Mesothelial cell of epicardium (in vitro differentiated cells): ENCODE measurements around the gene NPHS1. TPM values are rescaled to one million over a fixed set of nuclear protein-coding genes. Genes with fewer than 3 reads are reported as not detected.
A peak's percentile ranks its signal among the peaks of the same experiment; 100 is the strongest.
"Not testable (repeated sequence)": the region's sequence is repeated elsewhere in the genome, so short reads cannot be mapped to it uniquely, and the experiment has no call there.

ENCODE experiments used
- DNase-seq, 2 experiments: peaks; one replicate each; pipeline ENCODE4 v3.0.0; 2021; ENCODE audit warnings: low spot score in 2 of 2; ENCODE audit not compliant: unreplicated experiment in 2 of 2
- H3K27ac Mint-ChIP-seq: 2 replicates; pipeline ENCODE4 v1.8.0; 2021; ENCODE audit warnings: mixed read lengths
- H3K27me3 Mint-ChIP-seq: 2 replicates; pipeline ENCODE4 v1.8.0; 2021; ENCODE audit warnings: low read depth, mixed read lengths
- H3K36me3 Mint-ChIP-seq: 2 replicates; pipeline ENCODE4 v1.8.0; 2021; ENCODE audit warnings: mixed read lengths
- H3K4me1 Mint-ChIP-seq: 2 replicates; pipeline ENCODE4 v1.8.0; 2021; ENCODE audit warnings: mixed read lengths
- H3K4me3 Mint-ChIP-seq: 2 replicates; pipeline ENCODE4 v1.8.0; 2021; ENCODE audit warnings: mild to moderate bottlenecking, moderate library complexity, mixed read lengths
- H3K9me3 Mint-ChIP-seq: 2 replicates; pipeline ENCODE4 v1.8.0; 2021; ENCODE audit warnings: mixed read lengths
- CTCF ChIP-seq: fragments of 200-600 bp; sonication (generic); IDR thresholded peaks from one replicate; pipeline ENCODE4 v1.5.0; 2021; ENCODE audit warnings: antibody characterized with exemption; ENCODE audit not compliant: unreplicated experiment
- total RNA-seq: library from RNA; stranded (reverse); gene quantifications from 3 replicates; pipeline ENCODE4 v1.2.1, GENCODE V29; 2021

The NPHS1 gene
- total RNA-seq, 1 donor from 2014 or later, result 0.72 TPM

- peaks cover 34% of the 10 kb centered on the region for H3K27me3 Mint-ChIP-seq
- no peaks in the 10 kb centered on the region for H3K9me3 Mint-ChIP-seq
- peaks cover 16% of the 10 kb centered on the region for H3K36me3 Mint-ChIP-seq
- H3K4me1 Mint-ChIP-seq, result peaks cover 16% of the 10 kb centered on the region
- H3K4me3 Mint-ChIP-seq, result no peak overlapping the region
- H3K27ac Mint-ChIP-seq, result no peak overlapping the region
- TF ChIP-seq CTCF, result no peak
- no peak for DNase-seq
Observed at GRCh38 chr19:35872180-35872579, 19.9 kb upstream of the NPHS1 start.

- Mint-ChIP-seq H3K36me3 (peaks cover 12% of the 10 kb centered on the region), H3K27ac (no peak overlapping the region), H3K4me3 (no peak overlapping the region), H3K4me1 (peaks cover 16% of the 10 kb centered on the region), H3K9me3 (no peaks in the 10 kb centered on the region), H3K27me3 (peaks cover 37% of the 10 kb centered on the region)
- TF ChIP-seq CTCF, result no peak
- no peak for DNase-seq
Observed at GRCh38 chr19:35871611-35872010, 19.3 kb upstream of the NPHS1 start.

GRCh38 chr19:35870798-35871197 lies 18.5 kb upstream of the NPHS1 start:
- Mint-ChIP-seq H3K4me3 (no peak overlapping the region), H3K36me3 (peaks cover 5% of the 10 kb centered on the region)
- DNase-seq, result no peak

GRCh38 chr19:35870124-35870736 lies 17.9 kb upstream of the NPHS1 start:
- H3K4me1 Mint-ChIP-seq, result peaks cover 16% of the 10 kb centered on the region
- H3K27ac Mint-ChIP-seq, H3K36me3 Mint-ChIP-seq, DNase-seq, H3K9me3 Mint-ChIP-seq: not testable (repeated sequence)
- peak overlapping the region; percentile 78 for H3K4me3 Mint-ChIP-seq
- H3K27me3 Mint-ChIP-seq, result peaks cover 46% of the 10 kb centered on the region

More at GRCh38 chr19:35870798-35871197, 18.5 kb upstream of the NPHS1 start:
- H3K27me3 Mint-ChIP-seq, result peaks cover 40% of the 10 kb centered on the region
- no peak overlapping the region for H3K27ac Mint-ChIP-seq
- peaks cover 16% of the 10 kb centered on the region for H3K4me1 Mint-ChIP-seq
- no peaks in the 10 kb centered on the region for H3K9me3 Mint-ChIP-seq
- no peak for TF ChIP-seq CTCF

- H3K27ac Mint-ChIP-seq, result peak overlapping the region; percentile 77
- peak; percentile 72 to 85 for DNase-seq
- TF ChIP-seq CTCF, result no peak
- H3K36me3 Mint-ChIP-seq, result peaks cover 5% of the 10 kb centered on the region
- H3K4me3 Mint-ChIP-seq, result peak overlapping the region; percentile 78
- H3K4me1 Mint-ChIP-seq, result peaks cover 16% of the 10 kb centered on the region
- no peaks in the 10 kb centered on the region for H3K9me3 Mint-ChIP-seq
- peaks cover 53% of the 10 kb centered on the region for H3K27me3 Mint-ChIP-seq
Observed at GRCh38 chr19:35869327-35870123, 17.2 kb upstream of the NPHS1 start.

GRCh38 chr19:35868823-35869326 lies 16.6 kb upstream of the NPHS1 start:
- TF ChIP-seq CTCF, result no peak
- Mint-ChIP-seq H3K9me3 (no peaks in the 10 kb centered on the region), H3K27ac (peak overlapping the region; percentile 77), H3K27me3 (peaks cover 59% of the 10 kb centered on the region), H3K36me3 (peaks cover 2% of the 10 kb centered on the region), H3K4me3 (peak overlapping the region; percentile 78), H3K4me1 (peaks cover 16% of the 10 kb centered on the region)
- no peak for DNase-seq
